Upper lobe of right lung (tissue), 1 donor: ENCODE results near the gene WDR31. TPM values are rescaled to one million over a fixed set of nuclear protein-coding genes. Genes with fewer than 3 reads are reported as not detected.

ENCODE experiments used
- ATAC-seq: fragments of 200-7000 bp; cut with Tn5 transposase; one replicate; pipeline ENCODE4 v1.9.1; 2020; ENCODE audit warnings: mild to moderate bottlenecking, moderate library complexity
- DNase-seq: peaks from one replicate; pipeline ENCODE4 v3.0.0-alpha.2; 2020
- H3K27ac ChIP-seq: fragments of 200-600 bp; one replicate; pipeline ENCODE4 v1.8.0; 2022
- H3K27me3 ChIP-seq: fragments of 200-600 bp; one replicate; pipeline ENCODE4 v1.8.0; 2022; ENCODE audit warnings: mild to moderate bottlenecking
- H3K36me3 ChIP-seq: fragments of 200-600 bp; one replicate; pipeline ENCODE4 v1.8.0; 2022
- H3K4me1 ChIP-seq: fragments of 200-600 bp; one replicate; pipeline ENCODE4 v1.8.0; 2022
- H3K4me3 ChIP-seq: fragments of 200-600 bp; one replicate; pipeline ENCODE4 v1.8.0; 2022; ENCODE audit warnings: mild to moderate bottlenecking
- H3K9me3 ChIP-seq: fragments of 200-600 bp; one replicate; pipeline ENCODE4 v1.8.0; 2022
- CTCF ChIP-seq: fragments of 200-600 bp; IDR thresholded peaks from one replicate; pipeline ENCODE4 v1.8.0; 2022; ENCODE audit warnings: antibody characterized with exemption
- intact Hi-C: fragments of 100-400 bp; cut with DNase I; formaldehyde crosslinking; loops from one replicate; pipeline ENCODE4 v1.11.0; 2022
- long read RNA-seq: library from polyadenylated mRNA; unstranded; transcript quantifications from one replicate; pipeline ENCODE4 v2.0.0, GENCODE V29; 2021
- total RNA-seq: library from RNA; stranded (reverse); fragmentation: NEBNext Ultra II Directional; extraction: Animal tissue kit (Norgen Biotek cat#: 25700); gene quantifications from one replicate; pipeline ENCODE4 v1.2.1, GENCODE V29; 2021
- donor health status: DM: no; HTN: yes; CAD: no; lungs with severe emphysema.

The WDR31 gene
- total RNA-seq: 2.6 TPM
- long read RNA-seq, partial matches to known transcripts: 0 of 1 reads
- long read RNA-seq, other reads (novel, unspliced or antisense): 1 of 1 reads

GRCh38 chr9:113340011-113340699 lies at the start of gene WDR31:
Gene WDR31 (minus strand): TSS chr9:113340275. CDS start chr9:113332022, 8,253 bp downstream.
- intact Hi-C loops: no loop called here

GRCh38 chr9:113389451-113389850 lies 49.4 kb upstream of the WDR31 start:
- ATAC-seq (no peak), DNase-seq (peak; percentile 46)
- H3K27ac ChIP-seq: no peak overlapping the region
- peaks cover 70% of the 10 kb centered on the region for H3K36me3 ChIP-seq
- intact Hi-C loops: no loop called here
- H3K4me3 ChIP-seq: no peak overlapping the region
- TF ChIP-seq CTCF: no peak
- H3K27me3 ChIP-seq: no peaks in the 10 kb centered on the region
- H3K4me1 ChIP-seq: no peaks in the 10 kb centered on the region
- no peaks in the 10 kb centered on the region for H3K9me3 ChIP-seq

More at GRCh38 chr9:113340011-113340699, at the start of gene WDR31:
- no peaks in the 10 kb centered on the region for H3K36me3 ChIP-seq
- peak within 1 kb of the TSS; percentile 80 for H3K27ac ChIP-seq
- peak; percentile 93 for DNase-seq
- no peaks in the 10 kb centered on the region for H3K9me3 ChIP-seq
- TF ChIP-seq CTCF: no peak
- no peaks in the 10 kb centered on the region for H3K27me3 ChIP-seq
- peak; percentile 99 for ATAC-seq
- H3K4me3 ChIP-seq: peak within 1 kb of the TSS; percentile 90
- H3K4me1 ChIP-seq: peaks cover 10% of the 10 kb centered on the region

- Histone ChIP-seq H3K27ac (no peak overlapping the region), H3K4me3 (no peak overlapping the region), H3K9me3 (no peaks in the 10 kb centered on the region), H3K4me1 (no peaks in the 10 kb centered on the region), H3K36me3 (peaks cover 70% of the 10 kb centered on the region), H3K27me3 (no peaks in the 10 kb centered on the region)
- TF ChIP-seq CTCF: no peak
- DNase-seq: peak; percentile 46
- no peak for ATAC-seq
- intact Hi-C loops: no loop called here
These were observed 48.8 kb upstream of the WDR31 start for GRCh38 chr9:113388833-113389232.

GRCh38 chr9:113387560-113388230 lies 47.6 kb upstream of the WDR31 start:
- H3K36me3 ChIP-seq: peaks cover 60% of the 10 kb centered on the region
- ATAC-seq: no peak

More at GRCh38 chr9:113387560-113388230, 47.6 kb upstream of the WDR31 start:
- DNase-seq: peak; percentile 37
- Histone ChIP-seq H3K27me3 (no peaks in the 10 kb centered on the region), H3K4me1 (no peaks in the 10 kb centered on the region), H3K9me3 (no peaks in the 10 kb centered on the region), H3K4me3 (no peak overlapping the region), H3K27ac (no peak overlapping the region)
- no peak for TF ChIP-seq CTCF
- intact Hi-C loops: no loop called here
